Measurements from ENCODE around the gene TMEM14C.
"Not testable (repeated sequence)": the region's sequence is repeated elsewhere in the genome, so short reads cannot be mapped to it uniquely, and the experiment has no call there.

DNA sequence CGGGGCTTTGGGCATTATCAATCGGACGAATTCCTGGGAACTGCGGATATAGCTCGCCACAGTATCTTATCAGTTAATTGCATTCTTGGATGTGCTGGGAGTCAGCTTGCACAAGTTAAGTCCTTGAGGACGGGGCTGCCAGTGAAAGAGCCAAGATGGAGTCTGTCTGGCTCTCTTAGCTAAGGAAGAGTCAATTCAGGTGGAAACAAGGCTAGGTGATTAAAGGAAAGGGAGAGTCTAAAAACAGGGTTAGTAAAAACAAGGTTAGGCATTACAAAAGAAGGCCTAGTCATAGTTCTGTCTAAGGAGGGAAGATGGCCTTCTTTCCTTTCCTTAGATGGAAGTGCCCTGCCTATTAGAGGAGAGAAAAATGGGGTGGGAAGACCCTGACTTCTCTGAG is 27.7 kb downstream of the TMEM14C start:
- not testable (repeated sequence) for TF ChIP-seq POLR2A (IDR thresholded peaks at IDR 0.05)
- TF ChIP-seq, protein P1, sequence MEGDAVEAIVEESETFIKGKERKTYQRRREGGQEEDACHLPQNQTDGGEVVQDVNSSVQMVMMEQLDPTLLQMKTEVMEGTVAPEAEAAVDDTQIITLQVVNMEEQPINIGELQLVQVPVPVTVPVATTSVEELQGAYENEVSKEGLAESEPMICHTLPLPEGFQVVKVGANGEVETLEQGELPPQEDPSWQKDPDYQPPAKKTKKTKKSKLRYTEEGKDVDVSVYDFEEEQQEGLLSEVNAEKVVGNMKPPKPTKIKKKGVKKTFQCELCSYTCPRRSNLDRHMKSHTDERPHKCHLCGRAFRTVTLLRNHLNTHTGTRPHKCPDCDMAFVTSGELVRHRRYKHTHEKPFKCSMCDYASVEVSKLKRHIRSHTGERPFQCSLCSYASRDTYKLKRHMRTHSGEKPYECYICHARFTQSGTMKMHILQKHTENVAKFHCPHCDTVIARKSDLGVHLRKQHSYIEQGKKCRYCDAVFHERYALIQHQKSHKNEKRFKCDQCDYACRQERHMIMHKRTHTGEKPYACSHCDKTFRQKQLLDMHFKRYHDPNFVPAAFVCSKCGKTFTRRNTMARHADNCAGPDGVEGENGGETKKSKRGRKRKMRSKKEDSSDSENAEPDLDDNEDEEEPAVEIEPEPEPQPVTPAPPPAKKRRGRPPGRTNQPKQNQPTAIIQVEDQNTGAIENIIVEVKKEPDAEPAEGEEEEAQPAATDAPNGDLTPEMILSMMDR (IDR thresholded peaks at IDR 0.05), result not testable (repeated sequence)

Data from heart left ventricle (tissue), 13 donors.